IMR-90 (cell line): Measurements from ENCODE around the gene USP10. TPM values are rescaled to one million over a fixed set of nuclear protein-coding genes. Genes with fewer than 3 reads are reported as not detected.

Experiments used
- ATAC-seq: fragments of 200-7000 bp; cut with Tn5 transposase; 2 replicates; pipeline ENCODE4 v1.9.1; 2020; ENCODE audit warnings: low read depth, mild to moderate bottlenecking, moderate library complexity
- BruUV-seq: library from RNA; stranded (reverse); fragments of 400-500 nt; replicated peaks from 2 replicates; lab custom pipeline; 2021; lab: Mats Ljungman, UMichigan
- CTCF ChIA-PET: fragments of 300-600 bp; formaldehyde crosslinking; extraction: SDS; loops from one replicate; lab custom pipeline; 2021; ENCODE audit warnings: antibody characterized with exemption; lab: Yijun Ruan, JAX
- POLR2A ChIA-PET: fragments of 300-600 bp; sonication (Branson Sonifier 250); formaldehyde crosslinking; loops from one replicate; lab custom pipeline; 2022; ENCODE audit warnings: antibody characterized with exemption; ENCODE audit not compliant: unreplicated experiment; lab: Charles Lee
- DNase-seq: peaks from one replicate; pipeline ENCODE4 v3.0.0; 2013
- H2AFZ ChIP-seq: replicated peaks from 2 replicates; pipeline ENCODE3; 2013; ENCODE audit warnings: low read length, mild to moderate bottlenecking; ENCODE audit not compliant: poor library complexity
- H2AK5ac ChIP-seq: 2 replicates; pipeline ENCODE4 v1.6.1; 2013; ENCODE audit warnings: low read depth, low read length, inconsistent platforms
- H2AK9ac ChIP-seq: replicated peaks from 2 replicates; pipeline ENCODE3; 2013; ENCODE audit warnings: mild to moderate bottlenecking, low read depth, low read length, moderate library complexity; ENCODE audit not compliant: poor library complexity
- H2BK120ac ChIP-seq: 2 replicates; pipeline ENCODE4 v1.6.1; 2013; ENCODE audit warnings: low read depth, low read length, inconsistent platforms
- H2BK15ac ChIP-seq: 3 replicates; pipeline ENCODE4 v1.6.1; 2013; ENCODE audit warnings: low read depth, low read length, inconsistent platforms
- H2BK20ac ChIP-seq: 2 replicates; pipeline ENCODE4 v1.6.1; 2013; ENCODE audit warnings: low read depth, mild to moderate bottlenecking, inconsistent platforms, low read length, moderate library complexity
- H2BK5ac ChIP-seq: 2 replicates; pipeline ENCODE4 v1.6.1; 2013; ENCODE audit warnings: mild to moderate bottlenecking, low read depth, low read length, inconsistent platforms; ENCODE audit not compliant: poor library complexity, severe bottlenecking
- H3K14ac ChIP-seq: replicated peaks from 2 replicates; pipeline ENCODE4 v1.6.1; 2013; ENCODE audit warnings: low read depth, low read length, inconsistent platforms
- H3K18ac ChIP-seq: 2 replicates; pipeline ENCODE4 v1.6.1; 2013; ENCODE audit warnings: low read depth, low read length, control low read depth
- H3K23ac ChIP-seq: 2 replicates; pipeline ENCODE4 v1.6.1; 2013; ENCODE audit warnings: low read depth, low read length, inconsistent platforms
- H3K27ac ChIP-seq: 2 replicates; pipeline ENCODE4 v1.5.1; 2013; ENCODE audit warnings: mild to moderate bottlenecking, control low read depth, low read length; ENCODE audit not compliant: insufficient read depth
- H3K27me3 ChIP-seq: 2 replicates; pipeline ENCODE4 v1.6.1; 2013; ENCODE audit warnings: low read length; ENCODE audit not compliant: control insufficient read depth, insufficient read depth
- H3K36me3 ChIP-seq: 2 replicates; pipeline ENCODE4 v1.6.1; 2013; ENCODE audit warnings: low read length, mixed read lengths; ENCODE audit not compliant: control insufficient read depth, insufficient read depth
- H3K4ac ChIP-seq: 2 replicates; pipeline ENCODE4 v1.6.1; 2013; ENCODE audit warnings: low read depth, low read length, inconsistent platforms
- H3K4me1 ChIP-seq: 2 replicates; pipeline ENCODE4 v1.6.1; 2013; ENCODE audit warnings: low read length, mixed read lengths; ENCODE audit not compliant: control insufficient read depth, insufficient read depth
- H3K4me2 ChIP-seq: 2 replicates; pipeline ENCODE4 v1.6.1; 2013; ENCODE audit warnings: low read depth, mild to moderate bottlenecking, control low read depth, low read length, moderate library complexity
- H3K4me3 ChIP-seq: 2 replicates; pipeline ENCODE4 v1.5.1; 2013; ENCODE audit warnings: low read depth, mild to moderate bottlenecking, control low read depth, low read length, moderate library complexity; ENCODE audit not compliant: insufficient read depth
- H3K56ac ChIP-seq: 2 replicates; pipeline ENCODE4 v1.6.1; 2013; ENCODE audit warnings: low read length, inconsistent platforms; ENCODE audit not compliant: insufficient read depth; ENCODE audit errors: extremely low read depth
- H3K79me1 ChIP-seq, 2 experiments: 2 replicates each; pipeline ENCODE4 v1.6.1; 2013; ENCODE audit warnings: low read length in 2 of 2, inconsistent platforms in 1 of 2, low read depth in 1 of 2
- H3K9ac ChIP-seq: 2 replicates; pipeline ENCODE4 v1.6.1; 2013; ENCODE audit warnings: low read depth, low read length, control low read depth
- H3K9me1 ChIP-seq: 2 replicates; pipeline ENCODE4 v1.6.1; 2013; ENCODE audit warnings: low read length, inconsistent platforms; ENCODE audit not compliant: insufficient read depth
- H3K9me3 ChIP-seq: 2 replicates; pipeline ENCODE4 v1.6.1; 2013; ENCODE audit warnings: low read length; ENCODE audit not compliant: control insufficient read depth, insufficient read depth
- H4K20me1 ChIP-seq: 2 replicates; pipeline ENCODE4 v1.6.1; 2013; ENCODE audit warnings: low read length, inconsistent platforms; ENCODE audit not compliant: insufficient read depth
- H4K5ac ChIP-seq: 2 replicates; pipeline ENCODE4 v1.6.1; 2013; ENCODE audit warnings: mild to moderate bottlenecking, low read depth, low read length, control low read depth
- H4K8ac ChIP-seq, 2 experiments: 2 replicates each; pipeline ENCODE4 v1.6.1; 2013; ENCODE audit warnings: low read depth in 2 of 2, low read length in 2 of 2, control low read depth in 1 of 2, inconsistent platforms in 1 of 2
- H4K91ac ChIP-seq: 2 replicates; pipeline ENCODE4 v1.6.1; 2013; ENCODE audit warnings: low read depth, low read length, inconsistent platforms; ENCODE audit not compliant: insufficient read depth
- BHLHE40 ChIP-seq: fragments of 150-350 bp; IDR thresholded peaks from 2 replicates; pipeline ENCODE4 v1.6.1; 2016; ENCODE audit warnings: mild to moderate bottlenecking, low read depth, low read length
- FOS ChIP-seq: fragments of 150-350 bp; IDR thresholded peaks from 2 replicates; pipeline ENCODE4 v1.6.1; 2016; ENCODE audit warnings: low read depth, low read length
- MAFK ChIP-seq: IDR thresholded peaks from 2 replicates; pipeline ENCODE4 v1.6.1; 2012; ENCODE audit warnings: low read depth, low read length, improper control_type of control experiment
- NFE2L2 ChIP-seq: fragments of 150-350 bp; IDR thresholded peaks from 2 replicates; pipeline ENCODE4 v1.6.1; 2016; ENCODE audit warnings: low read depth, mild to moderate bottlenecking, low read length
- POLR2A ChIP-seq: IDR thresholded peaks from 2 replicates; pipeline ENCODE4 v1.6.1; 2012; ENCODE audit warnings: mild to moderate bottlenecking, low read depth, low read length
- RAD21 ChIP-seq: IDR thresholded peaks from 2 replicates; pipeline ENCODE4 v1.6.1; 2012; ENCODE audit warnings: low read length, improper control_type of control experiment
- SMC3 ChIP-seq: fragments of 150-350 bp; IDR thresholded peaks from 2 replicates; pipeline ENCODE4 v1.6.1; 2016; ENCODE audit warnings: low read depth, mild to moderate bottlenecking, antibody characterized with exemption, low read length, moderate library complexity
- USF2 ChIP-seq: fragments of 150-350 bp; IDR thresholded peaks from 2 replicates; pipeline ENCODE4 v1.6.1; 2017; ENCODE audit warnings: mild to moderate bottlenecking, antibody characterized with exemption, low read length, low read depth
- WGBS, 2 experiments: methylation state at CpG; one replicate each; pipeline versions ENCODE4 v1.1.5 to v1.1.7; 2013; ENCODE audit warnings: missing lambda C conversion rate in 2 of 2; ENCODE audit not compliant: insufficient read length in 1 of 2; ENCODE audit errors: extremely low coverage in 2 of 2; 5-methylcytosine and 5-hydroxymethylcytosine counted together
- dilution Hi-C: fragments of 300-500 bp; cut with HindIII; formaldehyde crosslinking; loops from one replicate; pipeline ENCODE4 v1.14.3; 2018; ENCODE audit warnings: low sequenced_read_pairs; ENCODE audit not compliant: unreplicated experiment
- in situ Hi-C: fragments of 300-500 bp; cut with MboI; formaldehyde crosslinking; loops from 3 replicates; pipeline ENCODE4 v1.14.3; 2019; ENCODE audit warnings: low sequenced_read_pairs, inconsistent platforms, mixed read lengths
- intact Hi-C: fragments of 100-400 bp; cut with micrococcal nuclease; formaldehyde crosslinking; loops from 2 replicates; pipeline ENCODE4 v1.10.0; 2022
- polyA plus RNA-seq, 3 experiments: library from polyadenylated mRNA; depleted of rRNA; stranded (reverse); fragments of >200 nt; gene quantifications; 2 replicates each; pipeline ENCODE4 v1.2.3, GENCODE V29; 2012; ENCODE audit warnings: low replicate concordance in 1 of 3
- total RNA-seq: library from RNA; depleted of rRNA; stranded (reverse); fragments of >200 nt; gene quantifications from 2 replicates; pipeline ENCODE4 v1.2.3, GENCODE V29; 2012

The USP10 gene
- total and polyA plus RNA-seq, 2 of the 4 experiments (the other 2 are of a cell fraction), result 54.3 to 79.0 TPM

- Histone ChIP-seq H4K8ac (peak overlapping the region; percentile 71 to 91), H3K56ac (peak overlapping the region; percentile 64; the same call in 1 of the 2 replicates), H3K4me2 (peak overlapping the region; percentile 22), H2AK5ac (peak overlapping the region; percentile 69), H3K9ac (no peak overlapping the region; the same call in 1 of the 2 replicates), H3K14ac (peak overlapping the region; percentile 96), H3K79me1 (0 out of 4 replicates have a peak, but pooled peaks cover 0 to 8% of the 10 kb centered on the region in 2 experiments), H2AK9ac (peak overlapping the region; percentile 77), H3K9me3 (0 out of 2 replicates have a peak, but pooled peaks cover 3% of the 10 kb centered on the region), H2BK15ac (peak overlapping the region; percentile 95; the same call in 2 of the 3 replicates), H4K5ac (peak overlapping the region; percentile 36; the same call in 1 of the 2 replicates), H3K9me1 (peaks cover 12% of the 10 kb centered on the region), H4K91ac (peak overlapping the region; percentile 91), H3K18ac (peak overlapping the region; percentile 36), H3K23ac (peak overlapping the region; percentile 87), H2BK20ac (peak overlapping the region; percentile 92), H4K20me1 (0 out of 2 replicates have a peak, but pooled peaks cover 4% of the 10 kb centered on the region), H3K4ac (peak overlapping the region; percentile 95), H2BK5ac (peak overlapping the region; percentile 84), H3K4me3 (no peak overlapping the region), H3K27me3 (no peaks in the 10 kb centered on the region), H3K27ac (peak overlapping the region; percentile 63), H3K4me1 (peaks cover 9% of the 10 kb centered on the region), H3K36me3 (no peaks in the 10 kb centered on the region), H2AFZ (peak overlapping the region; percentile 98), H2BK120ac (peak overlapping the region; percentile 96)
- ChIA-PET POLR2A (no interaction called here), CTCF (no interaction called here)
- TF ChIP-seq SMC3 (0 out of 2 replicates have a peak, but pooled peaks have one; percentile 1), MAFK (0 out of 2 replicates have a peak, but pooled peaks have one; percentile 16), RAD21 (0 out of 2 replicates have a peak, but pooled peaks have one; percentile 5), FOS (peak; percentile 39; the same call in 1 of the 2 replicates), POLR2A (no peak), NFE2L2 (peak; percentile 44; the same call in 1 of the 2 replicates), USF2 (no peak), BHLHE40 (peak; percentile 3; the same call in 1 of the 2 replicates)
- DNase-seq (peak; percentile 95), ATAC-seq (peak; percentile 95)
- in situ Hi-C loops, result no loop called here
- intact Hi-C loops, result no loop called here
- BruUV-seq, result no TSS peak
- dilution Hi-C loops, result no loop called here
- 34% methylated on average over 21 of the region's 26 CpGs; no CpG with 5 or more reads in 1 of the 2 experiments for WGBS, 2 experiments
These were observed 106.6 kb downstream of the USP10 start for GRCh38 chr16:84806256-84806889.
